Subcutaneous abdominal adipose tissue (tissue), 5 donors: ENCODE measurements around the gene VSX2.

Experiments
- H3K27ac ChIP-seq: one replicate; pipeline ENCODE4 v1.7.0; 2013; ENCODE audit warnings: low read depth, mild to moderate bottlenecking, inconsistent platforms, low read length, moderate library complexity
- H3K27me3 ChIP-seq, 5 donors: one replicate each; pipeline ENCODE4 v1.7.0; 2013; ENCODE audit warnings: low read length in 5 of 5, inconsistent platforms in 1 of 5; ENCODE audit not compliant: control insufficient read depth in 5 of 5, insufficient read depth in 4 of 5
- H3K36me3 ChIP-seq, 5 donors: one replicate each; pipeline ENCODE4 v1.7.0; 2013; ENCODE audit warnings: low read length in 5 of 5; ENCODE audit not compliant: control insufficient read depth in 5 of 5, insufficient read depth in 5 of 5
- H3K4me1 ChIP-seq, 5 donors: one replicate each; pipeline ENCODE4 v1.7.0; 2013; ENCODE audit warnings: low read length in 5 of 5, mild to moderate bottlenecking in 3 of 5, moderate library complexity in 1 of 5; ENCODE audit not compliant: control insufficient read depth in 5 of 5, insufficient read depth in 5 of 5
- H3K4me3 ChIP-seq, 5 donors: one replicate each; pipeline ENCODE4 v1.7.0; 2013; ENCODE audit warnings: low read length in 5 of 5, low read depth in 1 of 5
- H3K9ac ChIP-seq, 5 donors: one replicate each; pipeline ENCODE4 v1.7.0; 2013; ENCODE audit warnings: low read length in 5 of 5, mild to moderate bottlenecking in 4 of 5, moderate library complexity in 3 of 5
- H3K9me3 ChIP-seq, 5 donors: one replicate each; pipeline ENCODE4 v1.7.0; 2013; ENCODE audit warnings: low read length in 5 of 5; ENCODE audit not compliant: control insufficient read depth in 5 of 5
- donor health status: healthy.
- donor health status: healthy.
- donor health status: healthy.
- donor health status: healthy.
- donor health status: healthy.

The VSX2 gene

DNA sequence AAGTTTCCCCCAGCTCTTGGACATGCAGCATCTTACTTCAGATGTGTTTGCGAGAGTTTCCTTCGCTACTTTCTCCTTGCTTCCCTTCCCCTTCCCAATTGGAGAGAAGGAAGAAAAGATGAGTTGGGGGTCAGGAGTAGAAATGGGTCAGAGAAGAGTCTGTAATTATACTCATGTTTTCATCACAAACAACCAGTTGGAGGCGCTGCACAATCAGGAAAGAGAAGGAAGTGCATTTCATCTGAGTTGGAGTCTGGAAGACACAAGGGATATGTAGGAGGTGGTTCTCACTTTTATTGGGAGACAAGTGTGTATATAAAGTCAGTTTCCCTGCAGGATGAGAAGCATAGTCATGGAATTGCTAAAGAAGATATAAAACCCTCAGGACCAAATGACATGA lies 31.3 kb upstream of the VSX2 start:
- H3K27ac ChIP-seq, result no peak overlapping the region
- no peak overlapping the region for H3K4me3 ChIP-seq
- H3K9ac ChIP-seq, result no peak overlapping the region
- H3K36me3 ChIP-seq, result peaks cover 0 to 8% (median 4%) of the 10 kb centered on the region in 5 donors
- no peaks in the 10 kb centered on the region for H3K27me3 ChIP-seq
- H3K4me1 ChIP-seq, result peaks cover 0 to 11% (median 6%) of the 10 kb centered on the region in 5 donors
- no peaks in the 10 kb centered on the region for H3K9me3 ChIP-seq

DNA sequence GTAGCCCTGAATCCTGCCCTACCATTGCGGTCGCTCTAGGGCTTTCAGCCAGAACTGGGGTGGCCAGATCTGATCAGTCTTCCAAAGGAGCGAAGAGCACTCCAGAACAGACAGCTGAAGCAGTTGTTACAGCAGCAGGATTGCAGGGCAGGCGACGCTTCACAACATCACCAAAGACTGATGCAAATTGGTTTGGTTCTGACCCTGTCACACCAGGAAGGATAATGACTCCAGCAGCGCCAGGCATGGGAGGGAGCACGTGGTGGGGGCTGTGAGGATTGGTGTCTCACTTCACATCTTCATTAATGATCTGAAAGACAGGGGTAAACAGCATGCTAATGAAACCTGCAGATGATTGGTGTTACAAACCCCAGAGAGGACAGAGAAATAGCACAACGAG lies 30.6 kb upstream of the VSX2 start:
- H3K4me1 ChIP-seq, result peaks cover 0 to 11% (median 6%) of the 10 kb centered on the region in 5 donors
- H3K9me3 ChIP-seq, result no peaks in the 10 kb centered on the region
- H3K27ac ChIP-seq, result no peak overlapping the region
- no peak overlapping the region for H3K4me3 ChIP-seq
- H3K27me3 ChIP-seq, result no peaks in the 10 kb centered on the region
- H3K9ac ChIP-seq, result no peak overlapping the region
- peaks cover 0 to under 1% (median 0%) of the 10 kb centered on the region in 5 donors for H3K36me3 ChIP-seq

DNA sequence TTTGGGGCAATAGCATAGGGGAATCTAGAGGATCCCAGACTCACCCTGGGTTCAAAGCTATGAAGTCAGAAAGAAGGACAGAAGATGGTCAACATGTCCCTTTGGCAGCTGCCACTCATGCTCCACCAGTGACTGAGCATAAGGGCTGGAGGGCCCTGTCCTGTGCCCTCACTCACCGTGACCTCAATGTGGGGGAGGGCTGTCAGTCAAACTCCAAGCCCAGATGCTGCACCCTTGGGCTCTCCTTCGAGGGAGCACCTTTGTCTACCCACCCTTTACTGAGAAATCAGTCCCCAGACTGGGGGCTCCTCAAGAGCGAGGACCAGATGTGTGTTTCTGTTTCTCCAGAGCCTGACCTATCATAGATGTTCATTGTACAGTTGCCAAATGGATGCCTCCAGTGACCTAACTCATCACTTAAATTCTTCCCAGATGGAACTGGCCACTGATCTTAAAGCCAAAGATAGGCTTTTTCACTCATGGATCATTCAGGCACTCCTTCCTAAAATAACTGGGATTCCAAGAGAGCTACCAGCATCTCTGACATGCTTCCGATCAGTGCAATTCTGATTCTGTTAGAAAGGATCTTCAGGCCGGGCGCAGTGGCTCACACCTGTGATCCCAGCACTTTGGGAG lies 27.2 kb upstream of the VSX2 start:
- H3K4me1 ChIP-seq, result no peaks in the 10 kb centered on the region
- H3K9ac ChIP-seq, result no peak overlapping the region
- no peak overlapping the region for H3K4me3 ChIP-seq
- H3K27me3 ChIP-seq, result peaks cover 0 to 5% (median 4%) of the 10 kb centered on the region in 5 donors
- no peaks in the 10 kb centered on the region for H3K9me3 ChIP-seq
- H3K36me3 ChIP-seq, result no peaks in the 10 kb centered on the region
- no peak overlapping the region for H3K27ac ChIP-seq

DNA sequence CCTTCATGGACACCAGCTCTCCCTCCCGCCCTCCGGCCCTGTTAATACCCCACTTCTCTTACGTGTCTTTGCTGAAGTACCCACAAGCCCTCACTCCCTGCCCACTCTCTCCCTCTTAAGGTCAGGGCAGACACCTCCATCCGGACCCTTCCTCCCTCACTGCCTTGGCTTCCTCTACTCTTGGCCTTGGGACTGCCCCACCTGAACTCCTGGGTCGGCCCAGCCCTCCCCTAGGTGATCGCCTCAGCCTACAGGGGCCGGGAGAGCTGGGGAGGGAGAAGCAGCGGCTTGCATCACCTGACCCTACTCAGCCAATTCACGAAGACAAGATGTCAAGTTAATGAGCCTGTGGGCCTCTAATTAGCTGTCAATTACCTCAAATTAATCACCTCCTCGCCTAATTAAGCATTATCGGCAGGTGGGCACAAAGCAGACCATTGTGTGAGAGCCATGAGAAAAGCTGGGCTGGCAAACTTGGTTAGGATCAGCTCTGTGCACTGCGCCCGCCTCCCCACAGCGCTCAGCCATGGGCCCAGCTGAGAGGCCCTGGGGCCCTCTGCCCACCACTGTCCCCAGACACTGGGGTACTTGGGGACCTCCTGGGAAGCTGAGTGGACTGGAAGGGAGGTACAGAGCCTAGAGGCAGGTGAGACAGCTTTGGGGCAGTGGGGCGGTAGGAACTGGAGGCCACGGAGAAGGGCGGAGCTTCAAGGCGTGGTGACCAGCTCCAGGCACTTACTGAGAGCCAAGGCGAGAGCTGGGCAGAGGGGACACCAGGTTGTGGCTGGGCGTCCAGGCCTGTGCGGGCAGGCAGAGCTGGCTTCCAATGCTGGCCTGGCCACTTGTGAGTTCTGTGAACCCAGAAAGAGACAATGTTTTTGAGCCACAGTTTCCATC lies 25.1 kb upstream of the VSX2 start:
- no peak overlapping the region for H3K4me3 ChIP-seq
- H3K9me3 ChIP-seq, result no peaks in the 10 kb centered on the region
- H3K36me3 ChIP-seq, result no peaks in the 10 kb centered on the region
- H3K9ac ChIP-seq, result no peak overlapping the region
- H3K27me3 ChIP-seq, result peaks cover 5 to 20% (median 14%) of the 10 kb centered on the region in 5 donors
- H3K4me1 ChIP-seq, result peaks cover 0 to 8% (median 5%) of the 10 kb centered on the region in 5 donors
- no peak overlapping the region for H3K27ac ChIP-seq

DNA sequence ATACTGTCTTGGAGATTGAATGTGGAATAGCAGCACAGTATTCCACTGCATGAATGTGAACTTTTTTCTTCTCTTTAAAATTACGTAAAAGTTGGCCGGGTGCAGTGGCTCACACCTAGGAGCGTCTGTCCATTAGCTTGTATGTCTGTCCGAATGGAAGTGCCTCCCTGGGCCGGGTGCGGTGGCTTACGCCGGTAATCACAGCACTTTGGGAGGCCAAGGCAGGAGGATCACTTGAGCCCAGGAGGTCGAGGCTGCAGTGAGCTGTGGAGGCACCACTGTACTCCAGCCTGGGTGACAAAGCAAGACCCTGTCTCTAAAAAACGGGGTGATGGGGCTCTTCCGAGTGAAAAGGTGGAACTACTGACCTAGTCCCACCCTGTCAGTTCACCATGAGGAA lies 22.6 kb upstream of the VSX2 start:
- H3K9me3 ChIP-seq, result no peaks in the 10 kb centered on the region
- no peak overlapping the region for H3K4me3 ChIP-seq
- peaks cover 0 to 8% (median 5%) of the 10 kb centered on the region in 5 donors for H3K4me1 ChIP-seq
- H3K36me3 ChIP-seq, result no peaks in the 10 kb centered on the region
- H3K9ac ChIP-seq, result no peak overlapping the region
- H3K27me3 ChIP-seq, result peaks cover 17 to 28% (median 20%) of the 10 kb centered on the region in 5 donors
- no peak overlapping the region for H3K27ac ChIP-seq

DNA sequence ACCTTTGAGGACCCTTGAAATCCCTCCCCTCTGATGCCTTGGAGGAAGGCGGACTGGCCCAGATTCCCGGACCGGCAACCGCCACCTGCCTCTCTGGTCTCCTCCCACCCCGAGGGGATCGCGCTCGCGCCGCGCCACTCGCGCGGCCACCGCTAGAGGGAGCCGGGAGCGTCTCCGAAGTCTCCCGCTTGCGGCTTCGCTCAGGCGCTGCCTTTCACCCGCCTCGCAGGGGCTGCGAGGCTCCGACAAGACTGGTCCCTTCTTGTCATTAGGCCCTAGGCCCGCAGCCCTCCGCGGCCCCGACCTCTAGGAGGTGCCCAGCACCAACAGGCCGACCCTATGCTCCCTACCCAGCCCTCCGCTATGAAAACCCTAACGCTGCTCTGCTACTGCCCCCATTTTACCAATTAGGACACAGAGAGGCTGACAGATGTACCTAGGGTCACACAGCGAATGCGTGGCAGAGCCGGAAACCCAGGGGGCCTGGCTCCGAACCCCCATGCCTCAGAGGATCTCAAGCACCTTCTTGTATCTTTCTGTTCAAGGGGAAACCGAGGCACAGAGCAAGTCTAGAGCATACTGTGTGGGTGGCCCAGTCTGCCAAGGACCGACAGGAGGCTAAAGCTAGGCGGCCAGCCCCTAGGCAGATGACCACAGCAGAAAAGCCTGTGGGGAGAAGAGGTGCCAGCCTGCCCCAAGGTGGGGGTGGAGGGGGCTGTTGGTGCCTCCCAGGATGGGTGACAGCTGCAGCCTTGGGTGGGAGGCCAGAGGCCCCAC lies 21.4 kb upstream of the VSX2 start:
- H3K36me3 ChIP-seq, result no peaks in the 10 kb centered on the region
- no peak overlapping the region for H3K9ac ChIP-seq
- H3K27me3 ChIP-seq, result peaks cover 17 to 28% (median 20%) of the 10 kb centered on the region in 5 donors
- H3K27ac ChIP-seq, result no peak overlapping the region
- no peaks in the 10 kb centered on the region for H3K9me3 ChIP-seq
- peak overlapping the region in 4 of 5 donors; percentile 22 to 60 (median 28) for H3K4me3 ChIP-seq
- H3K4me1 ChIP-seq, result peaks cover 0 to 8% (median 5%) of the 10 kb centered on the region in 5 donors

DNA sequence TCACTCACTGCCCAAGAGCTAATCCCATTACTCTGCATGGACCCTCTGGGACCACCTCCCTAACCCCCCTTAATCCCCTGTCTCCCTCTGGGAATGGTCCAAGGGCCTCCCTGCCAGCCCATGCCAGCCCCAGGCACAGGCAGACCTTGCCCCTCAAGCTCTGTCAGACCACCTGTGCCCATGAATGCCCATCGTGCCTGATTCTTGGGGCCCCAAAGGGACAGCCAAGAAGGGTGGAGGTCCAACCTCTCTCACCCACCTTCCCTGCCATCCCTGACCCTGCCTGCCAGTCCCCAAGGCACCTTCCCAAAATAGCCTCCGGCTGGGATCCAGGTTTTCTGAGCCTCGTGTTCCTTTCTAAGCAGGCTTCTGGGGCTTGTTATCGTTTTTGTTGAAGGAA lies 20.8 kb upstream of the VSX2 start:
- no peaks in the 10 kb centered on the region for H3K9me3 ChIP-seq
- no peak overlapping the region for H3K27ac ChIP-seq
- peaks cover 17 to 28% (median 20%) of the 10 kb centered on the region in 5 donors for H3K27me3 ChIP-seq
- H3K36me3 ChIP-seq, result no peaks in the 10 kb centered on the region
- no peak overlapping the region for H3K9ac ChIP-seq
- H3K4me3 ChIP-seq, result peak overlapping the region in 1 of 5 donors; percentile 60
- H3K4me1 ChIP-seq, result peaks cover 0 to 8% (median 5%) of the 10 kb centered on the region in 5 donors

DNA sequence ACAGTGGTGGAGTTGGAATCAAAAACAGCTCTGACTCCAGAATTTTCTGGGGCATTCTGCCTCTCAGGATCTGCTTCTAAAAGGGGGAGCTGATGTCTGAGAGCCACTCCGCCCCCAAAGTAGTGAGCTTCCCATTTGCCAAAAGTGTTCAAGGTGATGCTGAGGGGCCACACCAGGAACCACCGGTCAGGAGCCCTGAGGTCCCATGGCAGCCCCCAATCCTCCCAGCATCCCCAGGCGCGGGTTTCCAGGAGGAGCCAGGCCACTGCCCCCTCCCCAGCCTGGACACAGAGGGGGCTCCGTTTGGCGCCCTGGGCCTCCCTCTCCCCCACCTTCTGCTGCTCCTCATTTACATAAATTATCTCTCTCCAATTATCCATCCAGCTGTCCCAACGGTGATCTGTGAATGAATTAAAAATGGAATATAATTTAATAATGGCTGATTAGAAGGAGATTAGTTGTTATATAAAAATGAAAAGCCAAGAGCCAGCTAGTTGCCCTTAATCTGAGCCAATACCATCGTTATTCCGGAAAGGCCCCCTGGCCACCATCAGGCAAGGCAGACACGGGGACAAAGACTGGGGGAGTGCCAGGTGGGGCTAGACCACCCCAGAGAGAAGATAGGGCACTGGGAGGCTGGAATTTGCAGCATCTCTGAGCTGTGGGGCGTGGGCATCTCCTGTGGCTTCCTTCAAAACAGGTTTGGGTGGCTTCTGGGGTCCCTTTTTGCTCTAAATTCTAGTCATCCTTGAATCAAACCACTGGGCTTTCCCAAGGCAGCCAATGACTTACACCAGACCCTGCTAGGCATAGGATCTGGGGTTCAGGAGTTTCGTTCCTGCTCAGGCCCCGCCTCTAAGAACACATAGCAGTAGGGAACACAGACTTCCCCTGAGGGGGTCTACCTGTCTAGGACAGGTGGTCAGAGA lies 19.7 kb upstream of the VSX2 start:
- Histone ChIP-seq H3K36me3 (no peaks in the 10 kb centered on the region), H3K9me3 (no peaks in the 10 kb centered on the region), H3K4me1 (peaks cover 0 to 8% (median 5%) of the 10 kb centered on the region in 5 donors), H3K27me3 (peaks cover 19 to 37% (median 26%) of the 10 kb centered on the region in 5 donors), H3K27ac (no peak overlapping the region), H3K4me3 (no peak overlapping the region), H3K9ac (no peak overlapping the region)

DNA sequence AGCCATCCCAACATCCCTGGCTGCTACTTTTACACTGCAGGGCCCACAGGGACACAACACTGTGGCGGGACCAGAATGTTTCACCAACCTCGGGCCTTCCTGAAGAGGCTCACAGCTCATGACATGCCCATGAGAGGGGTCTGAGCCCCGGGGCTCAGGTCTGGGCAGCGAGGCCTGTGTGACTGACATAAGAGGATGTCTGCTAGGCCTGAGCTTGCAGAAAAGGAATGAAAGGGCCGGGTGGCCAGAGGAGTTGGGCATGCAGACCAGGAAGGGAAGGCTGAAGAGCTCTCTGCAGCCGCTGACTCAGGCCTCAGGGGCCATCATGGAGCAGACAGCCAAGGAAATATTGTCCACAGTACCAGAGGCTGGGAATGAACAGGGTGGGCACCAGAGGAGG lies 18.3 kb upstream of the VSX2 start:
- Histone ChIP-seq H3K27ac (no peak overlapping the region), H3K27me3 (peaks cover 17 to 38% (median 26%) of the 10 kb centered on the region in 5 donors), H3K36me3 (no peaks in the 10 kb centered on the region), H3K4me3 (no peak overlapping the region), H3K9ac (no peak overlapping the region), H3K9me3 (no peaks in the 10 kb centered on the region), H3K4me1 (peaks cover 0 to 8% (median 5%) of the 10 kb centered on the region in 5 donors)
